Astrocyte of the cerebellum (primary cell): ENCODE data around the gene ACAD8.

Source experiments
- DNase-seq: peaks from one replicate; pipeline ENCODE4 v3.0.0-alpha.2; 2011; ENCODE audit warnings: low read depth
- H3K4me3 ChIP-seq: 2 replicates; pipeline ENCODE4 v1.5.1; 2011; ENCODE audit warnings: mild to moderate bottlenecking, low read depth, low read length, moderate library complexity
- in situ Hi-C: cut with HindIII; loops from 2 replicates; pipeline ENCODE4 v1.10.0; 2017; ENCODE audit warnings: low sequenced_read_pairs
- TF ChIP-seq, protein P1 (sequence below): IDR thresholded peaks from 2 replicates; pipeline ENCODE4 v1.5.1; 2012; ENCODE audit warnings: low read length, low read depth, moderate library complexity, mild to moderate bottlenecking; ENCODE audit errors: missing control alignments

Gene ACAD8

DNA sequence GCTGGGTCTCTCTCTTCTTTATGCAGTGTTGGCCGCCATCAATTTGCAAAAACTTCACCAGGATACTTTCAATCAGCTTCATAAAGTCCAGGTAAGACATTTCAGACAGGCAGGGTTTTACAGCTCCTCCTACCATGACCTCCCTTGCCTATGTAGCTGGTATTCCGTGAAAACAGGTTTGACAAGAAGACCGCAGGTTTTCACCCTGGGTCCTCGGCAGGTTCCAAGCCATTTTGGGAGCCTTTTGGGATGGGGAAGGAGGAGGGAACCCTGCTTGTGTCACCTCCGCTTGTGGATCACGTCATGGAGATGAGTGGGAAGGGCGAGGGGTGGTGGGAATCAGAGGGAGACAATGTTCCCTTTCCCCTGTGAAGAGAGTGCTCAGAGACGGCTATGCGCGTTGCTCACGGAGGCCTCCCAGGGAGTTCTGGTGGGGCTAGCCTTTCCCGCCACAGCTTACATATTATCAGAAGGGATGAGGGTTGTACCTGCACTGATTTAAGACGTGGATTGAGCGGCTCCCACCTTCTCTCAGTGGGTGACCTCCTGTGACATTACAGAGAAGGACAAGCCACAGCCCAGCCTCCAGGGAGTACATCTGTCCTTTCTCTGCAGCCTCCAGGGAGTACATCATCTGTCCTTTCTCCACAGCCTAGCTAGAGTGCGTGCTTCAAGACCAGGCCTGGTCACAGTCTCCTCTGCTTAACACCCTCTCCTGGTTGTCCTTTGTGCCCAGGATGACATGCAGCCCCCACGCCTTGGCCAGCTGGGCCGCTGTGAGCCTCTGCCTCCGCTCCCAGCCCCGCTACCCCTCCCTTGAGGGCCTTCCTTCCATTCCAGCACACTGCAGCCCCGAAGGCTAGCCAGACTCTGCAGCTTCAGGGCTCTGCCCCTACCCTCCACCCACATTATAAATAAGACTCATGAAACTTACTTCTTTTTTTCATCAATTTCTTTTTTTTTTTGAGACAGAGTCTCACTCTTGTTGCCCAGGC lies 40.0 kb downstream of the ACAD8 start:
- in situ Hi-C loops: no loop called here
- no peak overlapping the region for H3K4me3 ChIP-seq
- DNase-seq: no peak
- TF ChIP-seq, protein P1, sequence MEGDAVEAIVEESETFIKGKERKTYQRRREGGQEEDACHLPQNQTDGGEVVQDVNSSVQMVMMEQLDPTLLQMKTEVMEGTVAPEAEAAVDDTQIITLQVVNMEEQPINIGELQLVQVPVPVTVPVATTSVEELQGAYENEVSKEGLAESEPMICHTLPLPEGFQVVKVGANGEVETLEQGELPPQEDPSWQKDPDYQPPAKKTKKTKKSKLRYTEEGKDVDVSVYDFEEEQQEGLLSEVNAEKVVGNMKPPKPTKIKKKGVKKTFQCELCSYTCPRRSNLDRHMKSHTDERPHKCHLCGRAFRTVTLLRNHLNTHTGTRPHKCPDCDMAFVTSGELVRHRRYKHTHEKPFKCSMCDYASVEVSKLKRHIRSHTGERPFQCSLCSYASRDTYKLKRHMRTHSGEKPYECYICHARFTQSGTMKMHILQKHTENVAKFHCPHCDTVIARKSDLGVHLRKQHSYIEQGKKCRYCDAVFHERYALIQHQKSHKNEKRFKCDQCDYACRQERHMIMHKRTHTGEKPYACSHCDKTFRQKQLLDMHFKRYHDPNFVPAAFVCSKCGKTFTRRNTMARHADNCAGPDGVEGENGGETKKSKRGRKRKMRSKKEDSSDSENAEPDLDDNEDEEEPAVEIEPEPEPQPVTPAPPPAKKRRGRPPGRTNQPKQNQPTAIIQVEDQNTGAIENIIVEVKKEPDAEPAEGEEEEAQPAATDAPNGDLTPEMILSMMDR: no peak

DNA sequence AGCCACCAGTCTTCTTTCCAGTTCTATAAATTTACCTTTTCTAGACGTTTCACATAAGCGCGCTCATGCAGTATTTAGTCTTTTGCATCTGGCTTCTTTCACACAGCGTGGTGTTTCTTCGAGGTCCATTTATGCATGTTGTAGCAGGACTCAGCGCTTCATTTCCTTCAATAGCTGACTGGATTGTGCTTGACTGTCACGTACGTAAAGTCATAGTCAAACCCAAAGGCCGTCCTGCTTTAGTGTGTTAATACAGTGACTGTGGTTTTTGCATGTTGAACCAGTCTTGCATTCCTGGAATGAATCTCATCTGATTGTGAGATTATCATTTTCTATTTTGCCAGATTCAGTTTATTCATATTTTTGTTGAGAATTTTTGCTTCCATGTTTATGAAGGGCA lies 41.3 kb downstream of the ACAD8 start:
- TF ChIP-seq, protein P1: no peak
- in situ Hi-C loops: no loop called here
- H3K4me3 ChIP-seq: no peak overlapping the region
- DNase-seq: no peak

DNA sequence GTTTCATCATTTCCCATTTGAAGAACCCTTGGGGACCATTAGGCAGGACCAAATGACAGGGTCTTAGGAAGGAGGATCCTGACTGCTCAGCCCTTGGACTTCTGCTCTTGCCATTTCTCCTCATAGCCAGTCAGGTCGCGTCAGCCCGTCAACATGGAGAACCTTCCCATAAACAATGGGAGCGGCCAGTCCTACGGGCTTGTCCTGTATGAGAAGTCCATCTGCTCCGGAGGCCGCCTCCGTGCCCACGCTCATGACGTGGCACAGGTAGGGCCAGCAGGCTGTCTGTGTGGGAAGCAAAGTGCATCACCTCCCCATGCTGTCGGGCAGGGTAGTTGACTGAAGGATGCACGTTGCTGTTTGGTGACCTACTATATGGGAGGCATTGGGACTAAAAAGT lies 58.9 kb downstream of the ACAD8 start:
- in situ Hi-C loops: no loop called here
- no peak for DNase-seq
- TF ChIP-seq, protein P1: no peak
- H3K4me3 ChIP-seq: no peak overlapping the region

DNA sequence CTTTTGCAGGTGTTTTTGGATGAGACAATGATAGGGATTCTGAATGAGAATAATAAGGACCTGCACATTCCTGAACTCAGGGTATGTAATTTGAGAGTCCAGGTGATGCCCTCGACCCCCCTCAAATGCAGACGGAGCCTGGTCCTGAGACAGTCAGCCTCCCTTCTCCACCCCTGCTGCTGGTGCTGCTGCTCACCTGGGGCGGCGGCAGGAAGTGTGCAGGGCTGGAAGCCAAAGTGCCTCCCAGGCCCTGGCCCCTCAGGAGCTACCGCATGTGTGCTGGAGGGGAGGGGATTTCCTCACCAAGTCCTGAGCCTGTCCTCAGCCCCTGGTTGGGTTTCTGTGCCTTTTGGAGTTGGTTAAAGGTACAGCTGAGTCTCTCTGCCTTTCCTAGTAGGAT lies 59.4 kb downstream of the ACAD8 start:
- H3K4me3 ChIP-seq: no peak overlapping the region
- TF ChIP-seq, protein P1: no peak
- in situ Hi-C loops: no loop called here
- DNase-seq: no peak

DNA sequence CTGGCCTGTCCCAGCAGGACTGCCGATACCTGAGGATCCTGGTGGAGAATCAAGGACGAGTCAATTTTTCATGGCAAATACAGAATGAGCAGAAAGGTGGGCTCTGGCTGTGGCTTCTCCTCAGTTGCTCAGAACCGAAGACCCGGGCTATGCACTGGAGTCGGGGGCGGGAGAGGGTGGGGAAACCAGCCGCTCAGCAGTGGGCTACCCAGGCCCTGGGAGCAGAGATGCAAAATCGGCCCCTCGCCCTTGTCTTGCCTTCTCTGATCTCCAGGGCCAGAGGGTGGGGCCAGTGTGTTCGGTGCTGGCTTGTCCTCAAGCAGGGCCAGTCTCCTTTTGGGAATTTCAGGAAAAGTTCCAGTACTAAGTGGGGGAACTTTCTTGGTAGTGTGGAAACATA lies 60.0 kb downstream of the ACAD8 start:
- DNase-seq: no peak
- in situ Hi-C loops: no loop called here
- H3K4me3 ChIP-seq: no peak overlapping the region
- TF ChIP-seq, protein P1: no peak

DNA sequence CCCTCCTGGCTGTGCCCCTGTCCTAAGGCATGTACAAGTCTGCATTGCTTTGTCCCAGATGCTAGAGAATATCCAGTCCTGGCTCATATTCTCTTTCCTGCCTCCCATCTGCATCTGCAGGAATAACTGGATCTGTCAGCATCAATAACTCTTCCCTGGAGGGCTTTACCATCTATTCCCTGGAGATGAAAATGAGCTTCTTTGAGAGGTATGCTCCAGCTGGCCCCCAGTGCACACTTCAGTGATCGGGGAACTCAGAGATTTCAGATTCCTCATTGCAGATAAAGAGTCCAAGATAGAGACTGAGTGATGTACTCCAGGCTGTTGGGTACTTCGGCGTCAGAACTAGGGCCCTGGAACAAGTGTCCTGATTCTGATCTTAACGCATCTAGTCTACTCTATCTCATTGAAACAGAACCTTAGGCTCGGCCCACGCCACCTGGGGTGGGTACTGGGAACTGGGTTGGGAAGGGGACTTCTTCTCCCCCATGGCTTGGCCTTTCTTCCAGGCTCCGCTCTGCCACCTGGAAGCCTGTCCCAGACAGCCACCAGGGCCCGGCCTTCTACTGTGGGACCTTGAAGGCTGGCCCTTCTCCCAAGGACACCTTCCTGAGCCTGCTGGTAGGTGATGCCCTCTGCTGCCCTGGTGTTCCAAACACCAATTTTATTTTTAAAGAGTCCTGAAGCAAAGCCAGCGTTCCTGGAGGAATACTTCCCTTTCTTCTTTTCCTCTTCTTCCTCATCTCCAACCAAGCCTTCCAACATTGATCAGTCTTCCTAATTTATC lies 60.6 kb downstream of the ACAD8 start:
- TF ChIP-seq, protein P1: no peak
- no peak overlapping the region for H3K4me3 ChIP-seq

More for the DNA sequence above, 60.6 kb downstream of the ACAD8 start:
- no peak for DNase-seq
- in situ Hi-C loops: no loop called here
